C4-2B (cell line): ENCODE measurements around the gene STAT4.

Experiments
- H3K27ac ChIP-seq: fragments of 450-650 bp; 2 replicates; pipeline ENCODE4 v1.5.1; 2017
- CTCF ChIP-seq: fragments of 450-650 bp; conservative IDR thresholded peaks from 2 replicates; pipeline ENCODE4 v1.5.1; 2017; ENCODE audit warnings: mild to moderate bottlenecking
- ZFX ChIP-seq: fragments of 450-650 bp; IDR thresholded peaks from 2 replicates; pipeline ENCODE4 v1.6.1; 2017

The STAT4 gene

GRCh38 chr2:191180713-191181112 is 29.9 kb upstream of the STAT4 start:
- TF ChIP-seq ZFX = no peak
- no peak for TF ChIP-seq CTCF
- H3K27ac ChIP-seq = no peak overlapping the region

GRCh38 chr2:191180276-191180675 is 29.5 kb upstream of the STAT4 start:
- no peak overlapping the region for H3K27ac ChIP-seq
- TF ChIP-seq CTCF (no peak), ZFX (no peak)

GRCh38 chr2:191178806-191179514 is 28.2 kb upstream of the STAT4 start:
- H3K27ac ChIP-seq = no peak overlapping the region
- TF ChIP-seq ZFX (no peak), CTCF (no peak)

- TF ChIP-seq ZFX = no peak
- TF ChIP-seq CTCF = no peak
- no peak overlapping the region for H3K27ac ChIP-seq
Observed at GRCh38 chr2:191177751-191178736, 27.2 kb upstream of the STAT4 start.

GRCh38 chr2:191176801-191177438 is 26.1 kb upstream of the STAT4 start:
- TF ChIP-seq ZFX = no peak
- no peak for TF ChIP-seq CTCF
- H3K27ac ChIP-seq = no peak overlapping the region

- no peak overlapping the region for H3K27ac ChIP-seq
- no peak for TF ChIP-seq ZFX
- no peak for TF ChIP-seq CTCF
Observed at GRCh38 chr2:191176305-191176704, 25.5 kb upstream of the STAT4 start.
